Natural killer cell treated with Interleukin-12 subunit alpha and Interleukin-12 subunit beta and Interleukin-15 and Interleukin-18, amount 100 ng/mL, for 72 hours (primary cell): Measurements from ENCODE around the gene CACNA2D4. TPM values are rescaled to one million over a fixed set of nuclear protein-coding genes. Genes with fewer than 3 reads are reported as not detected.

Experiments
- ATAC-seq, 2 donors: fragments of 150-1000 bp; cut with Tn5 transposase in 1 of 2; sonication (Bioruptor Pico), chemical (Tn5 transposase) in 1 of 2; 2 replicates each; pipeline ENCODE4 v1.10.0; 2021
- DNase-seq: peaks from one replicate; pipeline ENCODE4 v3.0.0; 2022; ENCODE audit warnings: low spot score
- H3K27ac Mint-ChIP-seq, 2 donors: 1 replicate in 1 of 2; 2 replicates in 1 of 2; pipeline ENCODE4 v1.8.0; 2022; ENCODE audit warnings: mixed read lengths in 2 of 2, mild to moderate bottlenecking in 1 of 2, moderate library complexity in 1 of 2
- H3K27me3 Mint-ChIP-seq, 2 donors: 1 replicate in 1 of 2; 2 replicates in 1 of 2; pipeline ENCODE4 v1.8.0; 2022; ENCODE audit warnings: mixed read lengths in 2 of 2
- H3K36me3 Mint-ChIP-seq: one replicate; pipeline ENCODE4 v1.8.0; 2022; ENCODE audit warnings: mixed read lengths
- H3K4me1 Mint-ChIP-seq, 2 donors: 1 replicate in 1 of 2; 2 replicates in 1 of 2; pipeline ENCODE4 v1.8.0; 2022; ENCODE audit warnings: low read depth in 2 of 2, mixed read lengths in 2 of 2, mild to moderate bottlenecking in 1 of 2
- H3K4me3 Mint-ChIP-seq: one replicate; pipeline ENCODE4 v1.8.0; 2022; ENCODE audit warnings: mixed read lengths
- H3K9me3 Mint-ChIP-seq: 2 replicates; pipeline ENCODE4 v1.8.0; 2022; ENCODE audit warnings: mixed read lengths
- total RNA-seq, 2 donors: library from RNA; stranded (reverse); gene quantifications; one replicate each; pipeline ENCODE4 v1.2.3, GENCODE V29; 2022

The CACNA2D4 gene
- total RNA-seq, 2 donors from 2014 or later = 4.5 to 12.1 TPM

DNA sequence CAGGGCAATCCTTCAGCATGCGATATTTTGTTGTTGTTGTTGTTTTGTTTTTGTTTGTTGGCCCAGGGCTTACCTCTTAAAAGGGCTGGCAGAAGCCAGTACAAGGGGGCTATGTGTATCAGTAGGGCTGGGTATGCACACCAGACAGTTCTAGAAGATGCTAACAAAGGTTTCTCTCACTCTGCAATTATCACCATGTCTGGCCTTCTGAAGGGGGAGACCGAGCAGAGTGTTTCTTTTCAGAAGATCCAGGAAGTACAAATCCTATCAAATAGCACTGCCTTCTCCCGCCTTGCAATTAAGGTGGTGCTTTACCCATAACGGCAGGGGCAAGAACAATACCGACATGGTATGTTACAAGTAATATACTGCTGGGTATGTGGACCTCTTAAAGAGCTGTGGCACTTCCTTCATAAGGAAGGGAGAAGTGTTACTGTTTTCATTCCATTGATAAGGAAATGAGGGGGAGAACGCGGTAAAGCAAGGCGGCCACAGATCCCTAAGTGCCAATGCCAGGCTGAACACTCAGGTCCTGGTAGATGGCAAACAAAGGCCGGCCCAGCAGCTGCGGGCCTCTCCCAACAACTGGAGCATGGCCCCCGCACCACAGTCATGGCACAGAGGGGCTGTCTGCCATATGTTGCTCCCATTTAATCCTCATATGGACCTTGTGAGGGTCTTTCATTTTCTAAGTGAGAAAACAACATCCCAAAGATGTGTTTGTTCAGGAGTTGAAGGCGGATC is 19.2 kb upstream of the CACNA2D4 start:
- Mint-ChIP-seq H3K27ac (no peak overlapping the region), H3K4me1 (no peaks in the 10 kb centered on the region), H3K27me3 (no peaks in the 10 kb centered on the region), H3K9me3 (no peaks in the 10 kb centered on the region), H3K36me3 (peaks cover 8% of the 10 kb centered on the region), H3K4me3 (no peak overlapping the region)
- no peak for ATAC-seq
- no peak for DNase-seq

GRCh38 chr12:1936406-1937320 is 18.2 kb upstream of the CACNA2D4 start:
- H3K4me1 Mint-ChIP-seq = no peaks in the 10 kb centered on the region
- H3K27me3 Mint-ChIP-seq = no peaks in the 10 kb centered on the region
- H3K36me3 Mint-ChIP-seq = peaks cover 6% of the 10 kb centered on the region
- no peak overlapping the region for H3K27ac Mint-ChIP-seq
- ATAC-seq (no peak), DNase-seq (no peak)
- H3K4me3 Mint-ChIP-seq = no peak overlapping the region
- no peaks in the 10 kb centered on the region for H3K9me3 Mint-ChIP-seq

DNA sequence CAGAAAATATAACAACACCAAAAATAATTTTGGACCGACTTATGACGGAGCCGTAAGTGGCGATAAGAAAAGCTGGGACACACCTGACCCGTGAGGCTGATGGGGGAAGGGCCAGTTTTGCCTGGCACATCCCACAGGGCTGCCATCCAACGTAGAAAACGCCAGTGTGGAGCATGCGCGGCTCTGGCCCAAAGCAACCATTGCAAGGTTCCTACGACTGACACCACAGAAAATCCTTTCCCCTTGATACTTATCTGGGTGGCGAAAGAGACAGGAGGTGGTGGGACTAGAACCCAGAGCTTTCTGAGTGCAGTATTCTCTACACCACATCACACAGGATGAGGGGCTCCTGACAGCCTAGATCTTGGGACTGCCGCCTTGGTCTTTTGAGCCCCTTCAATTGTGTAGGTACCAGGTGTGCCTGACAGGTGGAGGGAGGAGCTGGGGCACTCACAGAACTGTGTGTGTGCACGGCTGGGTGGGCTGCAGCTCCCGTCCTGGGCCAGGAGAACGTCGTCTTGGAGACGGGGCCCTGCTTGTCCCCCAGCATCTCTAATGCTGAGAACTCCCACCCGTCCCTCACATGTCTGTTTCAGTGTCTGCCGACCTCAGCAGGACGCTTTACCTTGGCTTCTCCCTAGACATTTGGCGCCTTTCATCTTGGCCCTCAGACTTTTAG is 17.4 kb upstream of the CACNA2D4 start:
- H3K9me3 Mint-ChIP-seq = no peaks in the 10 kb centered on the region
- H3K27me3 Mint-ChIP-seq = no peaks in the 10 kb centered on the region
- no peak for ATAC-seq

DNA sequence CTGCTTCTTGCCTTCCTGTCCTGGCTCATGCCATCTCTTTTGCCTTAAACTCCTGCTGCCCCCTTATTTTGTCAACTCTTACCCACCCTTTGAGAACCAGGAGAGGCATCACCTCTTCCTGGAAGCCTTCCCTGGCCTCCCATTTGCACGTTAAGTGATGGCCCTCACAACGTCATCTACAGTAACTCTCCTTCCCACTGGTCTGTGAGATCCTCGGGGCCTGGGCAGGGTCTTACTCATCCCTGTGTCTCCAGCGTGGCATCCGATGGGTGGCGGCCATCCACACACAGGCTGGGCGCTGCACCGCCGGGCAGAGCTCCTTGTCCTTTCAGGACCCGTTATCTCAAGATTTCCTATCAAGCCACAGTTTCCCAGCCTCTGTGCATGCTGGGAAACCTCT is 16.8 kb upstream of the CACNA2D4 start:
- H3K9me3 Mint-ChIP-seq = no peaks in the 10 kb centered on the region

More for the DNA sequence above, 17.4 kb upstream of the CACNA2D4 start:
- DNase-seq = no peak
- Mint-ChIP-seq H3K27ac (no peak overlapping the region), H3K4me3 (no peak overlapping the region), H3K36me3 (peaks cover under 1% of the 10 kb centered on the region), H3K4me1 (no peaks in the 10 kb centered on the region)

GRCh38 chr12:1934831-1935230 is 16.4 kb upstream of the CACNA2D4 start:
- DNase-seq = no peak
- Mint-ChIP-seq H3K27me3 (no peaks in the 10 kb centered on the region), H3K4me1 (peaks cover 0 to 3% of the 10 kb centered on the region in 2 donors), H3K27ac (no peak overlapping the region), H3K9me3 (no peaks in the 10 kb centered on the region), H3K36me3 (no peaks in the 10 kb centered on the region), H3K4me3 (no peak overlapping the region)
- ATAC-seq = no peak

More for the DNA sequence above, 16.8 kb upstream of the CACNA2D4 start:
- H3K27ac Mint-ChIP-seq = no peak overlapping the region
- no peak overlapping the region for H3K4me3 Mint-ChIP-seq
- ATAC-seq (no peak), DNase-seq (no peak)
- H3K36me3 Mint-ChIP-seq = no peaks in the 10 kb centered on the region
- no peaks in the 10 kb centered on the region for H3K27me3 Mint-ChIP-seq
- peaks cover 0 to 1% of the 10 kb centered on the region in 2 donors for H3K4me1 Mint-ChIP-seq

DNA sequence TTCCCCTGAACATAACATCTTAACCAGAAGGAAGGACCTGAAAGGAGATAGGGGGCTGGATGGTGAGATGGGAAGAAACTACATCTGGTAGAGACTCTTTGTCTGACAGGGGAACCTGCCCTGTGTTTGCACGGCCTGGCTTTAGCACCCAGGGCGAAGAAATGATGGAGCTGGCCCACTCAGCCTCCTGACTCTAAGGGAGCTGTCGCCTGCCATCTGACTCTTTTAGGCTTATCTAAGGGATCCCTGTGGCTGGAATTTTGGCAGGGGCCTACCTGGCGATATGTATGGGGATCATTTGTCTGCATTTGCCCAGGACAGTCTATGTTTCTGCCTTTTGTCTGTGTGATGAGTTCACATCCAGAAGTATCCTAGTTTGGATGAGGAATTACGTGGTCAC is 15.6 kb upstream of the CACNA2D4 start:
- H3K27ac Mint-ChIP-seq = no peak overlapping the region
- H3K9me3 Mint-ChIP-seq = no peaks in the 10 kb centered on the region
- ATAC-seq (no peak), DNase-seq (no peak)
- no peaks in the 10 kb centered on the region for H3K27me3 Mint-ChIP-seq
- H3K4me3 Mint-ChIP-seq = no peak overlapping the region
- H3K36me3 Mint-ChIP-seq = no peaks in the 10 kb centered on the region
- H3K4me1 Mint-ChIP-seq = peaks cover 0 to 7% of the 10 kb centered on the region in 2 donors

- Mint-ChIP-seq H3K4me3 (no peak overlapping the region), H3K27ac (no peak overlapping the region), H3K36me3 (no peaks in the 10 kb centered on the region), H3K9me3 (no peaks in the 10 kb centered on the region), H3K27me3 (no peaks in the 10 kb centered on the region), H3K4me1 (peaks cover 0 to 8% of the 10 kb centered on the region in 2 donors)
- ATAC-seq (no peak), DNase-seq (no peak)
Observed at GRCh38 chr12:1933342-1934051, 15.0 kb upstream of the CACNA2D4 start.

GRCh38 chr12:1932264-1932777 is 13.9 kb upstream of the CACNA2D4 start:
- H3K4me1 Mint-ChIP-seq = peaks cover 0 to 8% of the 10 kb centered on the region in 2 donors
- H3K36me3 Mint-ChIP-seq = no peaks in the 10 kb centered on the region
- no peak overlapping the region for H3K4me3 Mint-ChIP-seq
- no peak overlapping the region for H3K27ac Mint-ChIP-seq
- no peaks in the 10 kb centered on the region for H3K9me3 Mint-ChIP-seq
- no peaks in the 10 kb centered on the region for H3K27me3 Mint-ChIP-seq
- ATAC-seq = no peak
- DNase-seq = no peak

DNA sequence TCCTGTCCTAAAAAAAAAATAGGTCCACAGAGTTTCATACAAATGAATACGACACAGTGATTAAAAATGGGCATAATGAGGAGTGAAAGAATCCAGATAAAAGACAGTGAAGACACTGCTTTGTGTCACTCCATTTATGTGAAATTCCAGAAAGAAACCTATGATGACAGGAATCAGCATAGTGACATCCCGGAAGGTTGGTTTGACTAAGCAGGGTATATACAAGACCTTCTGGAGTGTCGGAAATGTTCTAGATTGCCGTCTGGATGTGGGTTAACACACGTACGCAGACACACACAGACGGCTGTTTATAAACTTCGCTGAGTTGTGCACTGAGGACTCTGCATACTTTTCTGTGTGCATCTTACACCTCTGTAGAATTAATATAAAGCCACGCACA is 13.2 kb upstream of the CACNA2D4 start:
- no peak for DNase-seq
- H3K4me3 Mint-ChIP-seq = no peak overlapping the region
- H3K36me3 Mint-ChIP-seq = no peaks in the 10 kb centered on the region
- peaks cover 0 to 8% of the 10 kb centered on the region in 2 donors for H3K4me1 Mint-ChIP-seq
- no peak for ATAC-seq
- no peak overlapping the region for H3K27ac Mint-ChIP-seq
- H3K27me3 Mint-ChIP-seq = no peaks in the 10 kb centered on the region
- no peaks in the 10 kb centered on the region for H3K9me3 Mint-ChIP-seq

DNA sequence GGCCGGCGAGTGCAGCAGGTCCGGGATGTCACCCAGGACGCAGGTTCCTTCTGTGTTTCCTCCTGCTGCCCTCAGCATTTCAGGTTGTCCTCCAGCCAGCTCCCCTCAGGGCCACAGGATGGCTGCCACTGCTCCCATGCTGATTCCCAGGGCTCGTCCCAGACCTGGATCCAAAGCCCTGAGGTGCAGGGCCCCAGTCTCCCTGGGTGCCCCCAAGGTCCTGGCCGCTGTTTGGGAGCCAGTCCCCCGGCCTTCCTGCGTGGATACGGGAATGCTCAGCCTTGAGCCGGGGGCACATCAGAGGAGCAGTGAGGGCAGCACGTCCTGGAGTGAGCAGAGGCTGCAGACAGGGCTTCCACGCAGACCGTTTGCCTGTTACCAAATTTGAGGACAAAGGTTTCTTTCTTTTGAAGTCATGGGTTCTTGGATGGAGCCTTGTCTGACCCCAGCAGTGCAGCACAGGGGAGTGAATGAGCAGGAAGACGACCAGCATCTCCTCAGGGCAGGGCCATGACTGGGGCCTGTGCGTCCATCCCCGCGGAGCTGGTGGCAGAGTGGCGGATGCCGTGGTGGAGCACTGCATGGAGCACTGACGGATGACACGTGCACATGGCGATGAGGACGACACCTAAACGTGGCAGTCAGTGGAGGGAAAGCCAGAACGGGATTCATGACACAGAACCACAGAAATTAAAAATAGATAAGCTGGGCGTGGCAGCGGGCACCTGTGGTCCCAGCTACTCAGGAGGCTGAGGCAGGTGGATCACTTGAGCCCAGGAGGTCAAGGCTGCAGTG is 12.5 kb upstream of the CACNA2D4 start:
- no peaks in the 10 kb centered on the region for H3K9me3 Mint-ChIP-seq
- peaks cover 0 to 8% of the 10 kb centered on the region in 2 donors for H3K4me1 Mint-ChIP-seq
- DNase-seq (no peak), ATAC-seq (no peak)
- no peaks in the 10 kb centered on the region for H3K27me3 Mint-ChIP-seq
- H3K36me3 Mint-ChIP-seq = no peaks in the 10 kb centered on the region
- no peak overlapping the region for H3K27ac Mint-ChIP-seq
- no peak overlapping the region for H3K4me3 Mint-ChIP-seq

DNA sequence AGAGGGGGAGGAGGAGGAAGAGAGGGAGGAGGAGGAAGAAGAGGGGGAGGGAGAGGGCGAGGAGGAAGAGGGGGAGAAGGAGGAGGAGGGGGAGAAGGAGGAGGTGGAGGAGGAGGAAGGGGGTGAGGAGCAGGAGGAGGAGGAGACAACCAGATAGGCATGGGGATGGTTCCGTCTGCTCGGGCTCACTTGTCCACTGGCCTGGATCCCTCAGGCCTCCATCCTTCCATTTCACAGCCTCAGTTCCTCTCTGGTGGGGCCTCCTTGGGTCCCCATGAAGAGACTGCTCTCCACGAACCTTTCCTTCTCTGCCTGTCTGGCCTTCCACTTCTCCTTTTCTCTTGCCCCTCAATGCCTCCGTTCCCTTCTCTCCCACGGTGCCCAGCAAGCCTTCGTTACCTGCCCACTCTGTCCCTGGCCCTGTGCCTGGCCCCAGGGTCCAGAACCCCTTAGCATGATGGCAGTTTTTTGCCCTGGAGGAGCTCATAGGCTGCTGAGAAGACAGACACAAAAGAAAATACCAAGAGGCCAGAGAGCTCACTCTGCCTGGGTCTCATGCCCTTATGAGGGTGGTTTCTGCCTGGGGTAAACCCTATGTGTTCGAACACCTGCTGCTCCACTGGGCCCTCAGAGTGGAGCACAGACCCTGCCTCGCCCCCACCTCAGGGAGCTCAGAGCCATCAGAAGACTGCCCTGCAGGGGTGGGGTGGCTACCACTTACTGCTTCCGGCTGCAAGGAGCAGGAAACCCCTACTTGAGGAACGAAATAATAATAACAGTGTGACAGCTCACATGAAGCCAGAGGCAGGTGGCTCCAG is 11.7 kb upstream of the CACNA2D4 start:
- no peaks in the 10 kb centered on the region for H3K27me3 Mint-ChIP-seq
- DNase-seq (no peak), ATAC-seq (no peak)
- H3K27ac Mint-ChIP-seq = no peak overlapping the region
- no peak overlapping the region for H3K4me3 Mint-ChIP-seq
- peaks cover 0 to 8% of the 10 kb centered on the region in 2 donors for H3K4me1 Mint-ChIP-seq
- no peaks in the 10 kb centered on the region for H3K36me3 Mint-ChIP-seq
- no peaks in the 10 kb centered on the region for H3K9me3 Mint-ChIP-seq
